ENCODE measurements around the gene DUSP1. TPM values are rescaled to one million over a fixed set of nuclear protein-coding genes. Genes with fewer than 3 reads are reported as not detected.
"Not testable (repeated sequence)": the region's sequence is repeated elsewhere in the genome, so short reads cannot be mapped to it uniquely, and the experiment has no call there.

Gene DUSP1
- total RNA-seq, 1 experiment from 2014 or later = 18.1 TPM

GRCh38 chr5:172790496-172790889 is 19.5 kb upstream of the DUSP1 start:
- H3K27ac ChIP-seq = no peak overlapping the region
- no peaks in the 10 kb centered on the region for H3K27me3 ChIP-seq
- DNase-seq = no peak
- H3K36me3 ChIP-seq = no peaks in the 10 kb centered on the region
- H3K4me3 ChIP-seq = no peak overlapping the region
- peaks cover 35% of the 10 kb centered on the region for H3K4me1 ChIP-seq
- H3K9me3 ChIP-seq (replicated peaks) = no peaks in the 10 kb centered on the region

- no peaks in the 10 kb centered on the region for H3K36me3 ChIP-seq
- H3K4me3 ChIP-seq = no peak overlapping the region
- H3K9me3 ChIP-seq (replicated peaks) = no peaks in the 10 kb centered on the region
- peaks cover 33% of the 10 kb centered on the region for H3K4me1 ChIP-seq
- H3K27me3 ChIP-seq = no peaks in the 10 kb centered on the region
- no peak overlapping the region for H3K27ac ChIP-seq
- peak in 1 of 2 experiments; percentile 28 for DNase-seq
These were observed 18.9 kb upstream of the DUSP1 start for GRCh38 chr5:172789687-172790495.

- H3K9me3 ChIP-seq (replicated peaks) = no peaks in the 10 kb centered on the region
- no peaks in the 10 kb centered on the region for H3K36me3 ChIP-seq
- peaks cover 33% of the 10 kb centered on the region for H3K4me1 ChIP-seq
- peak; percentile 23 to 44 for DNase-seq
- no peak overlapping the region for H3K4me3 ChIP-seq
- H3K27ac ChIP-seq = no peak overlapping the region
- H3K27me3 ChIP-seq = no peaks in the 10 kb centered on the region
These were observed 18.0 kb upstream of the DUSP1 start for GRCh38 chr5:172788771-172789686.

GRCh38 chr5:172787538-172787937 is 16.5 kb upstream of the DUSP1 start:
- H3K27ac ChIP-seq, DNase-seq, H3K36me3 ChIP-seq: not testable (repeated sequence)

GRCh38 chr5:172786736-172787462 is 15.9 kb upstream of the DUSP1 start:
- Histone ChIP-seq H3K27me3 (no peaks in the 10 kb centered on the region), H3K4me3 (no peak overlapping the region), H3K9me3 (replicated peaks) (no peaks in the 10 kb centered on the region), H3K27ac (no peak overlapping the region), H3K4me1 (peaks cover 26% of the 10 kb centered on the region), H3K36me3 (no peaks in the 10 kb centered on the region)
- no peak for DNase-seq

More at GRCh38 chr5:172787538-172787937, 16.5 kb upstream of the DUSP1 start:
- H3K27me3 ChIP-seq; H3K4me3 ChIP-seq; H3K9me3 ChIP-seq (replicated peaks): not testable (repeated sequence)
- H3K4me1 ChIP-seq = peaks cover 26% of the 10 kb centered on the region

- Histone ChIP-seq H3K4me1 (peaks cover 32% of the 10 kb centered on the region), H3K27ac (no peak overlapping the region), H3K4me3 (no peak overlapping the region), H3K36me3 (no peaks in the 10 kb centered on the region), H3K27me3 (no peaks in the 10 kb centered on the region), H3K9me3 (replicated peaks) (no peaks in the 10 kb centered on the region)
- no peak for DNase-seq
These were observed 14.6 kb upstream of the DUSP1 start for GRCh38 chr5:172785429-172786088.

GRCh38 chr5:172784162-172784561 is 13.2 kb upstream of the DUSP1 start:
- H3K4me1 ChIP-seq = peaks cover 22% of the 10 kb centered on the region
- not testable (repeated sequence) for H3K4me3 ChIP-seq; DNase-seq; H3K27me3 ChIP-seq; H3K27ac ChIP-seq; H3K9me3 ChIP-seq (replicated peaks); H3K36me3 ChIP-seq

- not testable (repeated sequence) for H3K27me3 ChIP-seq; H3K27ac ChIP-seq; H3K36me3 ChIP-seq; DNase-seq; H3K4me3 ChIP-seq; H3K9me3 ChIP-seq (replicated peaks)
- H3K4me1 ChIP-seq = peaks cover 20% of the 10 kb centered on the region
These were observed 12.3 kb upstream of the DUSP1 start for GRCh38 chr5:172783319-172783718.

- Histone ChIP-seq H3K4me1 (peaks cover 26% of the 10 kb centered on the region), H3K27me3 (no peaks in the 10 kb centered on the region), H3K4me3 (no peak overlapping the region), H3K9me3 (replicated peaks) (no peaks in the 10 kb centered on the region), H3K27ac (peak overlapping the region; percentile 34), H3K36me3 (no peaks in the 10 kb centered on the region)
- peak in 1 of 2 experiments; percentile 41 for DNase-seq
These were observed 11.4 kb upstream of the DUSP1 start for GRCh38 chr5:172782169-172783039.

- H3K27ac ChIP-seq = no peak overlapping the region
- no peaks in the 10 kb centered on the region for H3K9me3 ChIP-seq (replicated peaks)
- DNase-seq = no peak
- H3K27me3 ChIP-seq = no peaks in the 10 kb centered on the region
- peaks cover 28% of the 10 kb centered on the region for H3K4me1 ChIP-seq
- no peak overlapping the region for H3K4me3 ChIP-seq
- H3K36me3 ChIP-seq = no peaks in the 10 kb centered on the region
These were observed 8.8 kb upstream of the DUSP1 start for GRCh38 chr5:172779691-172780341.

- peak in 1 of 2 experiments; percentile 51 for DNase-seq
- peak overlapping the region; percentile 40; the same call in 1 of the 2 replicates for H3K27ac ChIP-seq
- H3K4me1 ChIP-seq = peaks cover 28% of the 10 kb centered on the region
These were observed 7.2 kb upstream of the DUSP1 start for GRCh38 chr5:172777881-172778814.

GRCh38 chr5:172776235-172776594 is 5.2 kb upstream of the DUSP1 start:
- no peak overlapping the region for H3K4me3 ChIP-seq
- H3K27ac ChIP-seq = no peak overlapping the region
- DNase-seq = no peak
- H3K4me1 ChIP-seq = peaks cover 11% of the 10 kb centered on the region; the same call in 1 of the 2 replicates
- H3K9me3 ChIP-seq (replicated peaks) = no peaks in the 10 kb centered on the region
- H3K36me3 ChIP-seq = no peaks in the 10 kb centered on the region
- no peaks in the 10 kb centered on the region for H3K27me3 ChIP-seq

More at GRCh38 chr5:172777881-172778814, 7.2 kb upstream of the DUSP1 start:
- Histone ChIP-seq H3K9me3 (replicated peaks) (no peaks in the 10 kb centered on the region), H3K36me3 (no peaks in the 10 kb centered on the region), H3K27me3 (no peaks in the 10 kb centered on the region), H3K4me3 (no peak overlapping the region)
